HG03064 (cell line): ENCODE results near the gene FGL2.
"Not testable (repeated sequence)": the region's sequence is repeated elsewhere in the genome, so short reads cannot be mapped to it uniquely, and the experiment has no call there.

Experiments
- ATAC-seq: cut with Tn5 transposase; IDR thresholded peaks from one replicate; pipeline ENCODE4 v1.9.1; 2021; ENCODE audit warnings: low read depth; ENCODE audit not compliant: unreplicated experiment

Gene FGL2

GRCh38 chr7:77217474-77218185, 18.0 kb upstream of the FGL2 start:
- no peak for ATAC-seq

- ATAC-seq: no peak
These were observed 16.7 kb upstream of the FGL2 start for GRCh38 chr7:77216181-77216845.

- no peak for ATAC-seq
These were observed 10.0 kb upstream of the FGL2 start for GRCh38 chr7:77209479-77210139.

GRCh38 chr7:77208416-77208815, 8.8 kb upstream of the FGL2 start:
- ATAC-seq: no peak

GRCh38 chr7:77205706-77206105, 6.1 kb upstream of the FGL2 start:
- ATAC-seq: no peak

- peak; percentile 82 for ATAC-seq
These were observed 2.9 kb upstream of the FGL2 start for GRCh38 chr7:77202481-77202976.

- no peak for ATAC-seq
These were observed 923 bp upstream of the FGL2 start for GRCh38 chr7:77200542-77200941.

GRCh38 chr7:77197141-77197540, 2.5 kb downstream of the FGL2 start:
- ATAC-seq: no peak

- no peak for ATAC-seq
These were observed 10.7 kb downstream of the FGL2 start for GRCh38 chr7:77188731-77189437.

GRCh38 chr7:77185866-77186265, 13.8 kb downstream of the FGL2 start:
- no peak for ATAC-seq

GRCh38 chr7:77184990-77185389, 14.6 kb downstream of the FGL2 start:
- no peak for ATAC-seq

- no peak for ATAC-seq
These were observed 15.2 kb downstream of the FGL2 start for GRCh38 chr7:77184463-77184862.

GRCh38 chr7:77182261-77182660, 17.4 kb downstream of the FGL2 start:
- ATAC-seq: no peak

GRCh38 chr7:77181734-77182133, 17.9 kb downstream of the FGL2 start:
- no peak for ATAC-seq

GRCh38 chr7:77181015-77181595, 18.5 kb downstream of the FGL2 start:
- no peak for ATAC-seq

GRCh38 chr7:77178024-77178423, 21.6 kb downstream of the FGL2 start:
- not testable (repeated sequence) for ATAC-seq

- not testable (repeated sequence) for ATAC-seq
These were observed 22.2 kb downstream of the FGL2 start for GRCh38 chr7:77177321-77177904.

- peak; percentile 61 for ATAC-seq
These were observed 24.3 kb downstream of the FGL2 start for GRCh38 chr7:77175274-77175800.

GRCh38 chr7:77174418-77174817, 25.2 kb downstream of the FGL2 start:
- not testable (repeated sequence) for ATAC-seq
